Heart left ventricle (tissue), 13 donors: ENCODE measurements around the gene FADS2.

Experiments
- CTCF ChIP-seq, 12 donors: fragments of 200-600 bp; sonication (generic) in 4 of 12; IDR thresholded peaks; one replicate each; pipeline versions ENCODE4 v1.5.0 to v1.8.0; 2018 to 2022; ENCODE audit warnings: antibody characterized with exemption in 12 of 12, mild to moderate bottlenecking in 5 of 12
- POLR2A ChIP-seq, 2 donors: fragments of 450-650 bp; IDR thresholded peaks; one replicate each; pipeline ENCODE4 v1.6.1; 2017; ENCODE audit warnings: antibody characterized with exemption in 2 of 2, mild to moderate bottlenecking in 2 of 2, moderate library complexity in 2 of 2
- donor health status: ischemic (EF 13 %, LVEDD 7.1; RV severe dilation, severe dysfunction).
- donor health status: DM: no; HTN: yes; CAD: no.
- donor health status: DM: no; HTN: no; CAD: no.
- donor health status: ischemic (EF 25% LVEDD 6.9; RV normal size, moderate dysfunction).
- donor health status: ischemic (EF 25% LVEDD 5.7; RV mildly dilated, moderate dysfunction).
- donor health status: ischemic (EF 35%, LVEDD 5.7; RV mildly dilated, moderate dysfunction).
- donor health status: nonischemic (EF 11% LVEDD 7.7; RV severe dilation, severe dysfunction).
- donor health status: DM: yes; HTN: yes; CAD: no.
- donor health status: PGD.
- donor health status: ischemic (EF 29% LVEDD 5.4; RV normal size, mild dysfunction).
- donor health status: nonischemic (EF 23%, LVEDD 6.1; RV moderate dilation, normal function).

GRCh38 chr11:61897387-61898246 is 69.5 kb downstream of the FADS2 start:
- no peak for TF ChIP-seq POLR2A (IDR thresholded peaks at IDR 0.05)
- peak; percentile 70 to 91 (median 86) for TF ChIP-seq CTCF (IDR thresholded peaks at IDR 0.05)
